Uterus (tissue), 2 donors: ENCODE measurements around the gene BRAF.

ENCODE experiments used
- POLR2A ChIP-seq, 2 donors: fragments of 450-650 bp; IDR thresholded peaks; one replicate each; pipeline ENCODE4 v1.6.1; 2016; ENCODE audit warnings: antibody characterized with exemption in 2 of 2, mild to moderate bottlenecking in 1 of 2, moderate library complexity in 1 of 2
- TF ChIP-seq, protein P1 (sequence below), 4 experiments: fragments of 200-600 bp in 2 of 4; fragments of 450-650 bp in 2 of 4; sonication (generic) in 2 of 4; IDR thresholded peaks; one replicate each; pipeline ENCODE4 v1.5.1; 2016 to 2019; ENCODE audit warnings: antibody characterized with exemption in 4 of 4, mild to moderate bottlenecking in 2 of 4, moderate library complexity in 1 of 4

DNA sequence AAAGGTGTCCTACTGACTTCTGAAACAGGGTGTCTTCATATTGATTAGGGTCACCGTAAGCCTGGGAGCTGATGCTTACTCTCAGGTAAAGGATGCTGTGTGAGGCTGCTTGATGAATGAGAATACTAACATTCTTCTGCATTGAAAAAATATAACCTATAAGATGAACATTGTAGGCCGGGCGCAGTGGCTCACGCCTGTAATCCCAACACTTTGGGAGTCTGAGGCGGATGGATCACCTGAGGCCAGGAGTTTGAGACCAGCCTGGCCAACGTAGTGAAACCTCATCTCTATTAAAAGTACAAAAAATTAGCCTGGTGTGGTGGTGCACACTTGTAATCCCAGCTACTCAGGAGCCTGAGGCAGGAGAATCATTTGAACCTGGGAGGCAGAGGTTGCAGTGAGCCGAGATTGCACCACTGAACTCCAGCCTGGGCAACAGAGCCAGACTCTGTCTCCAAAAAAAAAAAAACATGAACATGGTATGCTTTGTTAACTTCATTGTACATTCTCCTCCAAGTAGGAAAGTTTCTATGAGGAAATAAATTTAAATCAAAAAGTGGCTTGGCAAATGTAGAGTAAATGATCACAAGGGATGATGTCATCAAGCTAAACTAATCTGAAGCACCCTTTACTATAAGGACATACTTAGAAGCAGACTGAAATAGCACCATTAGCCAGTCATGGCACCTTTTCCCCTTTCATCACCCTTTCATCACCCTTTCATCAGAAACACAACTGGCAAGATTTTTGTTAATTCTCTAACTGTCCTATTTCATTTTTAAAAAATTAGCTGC, 1.5 kb upstream of the BRAF start:
- TF ChIP-seq, protein P1, sequence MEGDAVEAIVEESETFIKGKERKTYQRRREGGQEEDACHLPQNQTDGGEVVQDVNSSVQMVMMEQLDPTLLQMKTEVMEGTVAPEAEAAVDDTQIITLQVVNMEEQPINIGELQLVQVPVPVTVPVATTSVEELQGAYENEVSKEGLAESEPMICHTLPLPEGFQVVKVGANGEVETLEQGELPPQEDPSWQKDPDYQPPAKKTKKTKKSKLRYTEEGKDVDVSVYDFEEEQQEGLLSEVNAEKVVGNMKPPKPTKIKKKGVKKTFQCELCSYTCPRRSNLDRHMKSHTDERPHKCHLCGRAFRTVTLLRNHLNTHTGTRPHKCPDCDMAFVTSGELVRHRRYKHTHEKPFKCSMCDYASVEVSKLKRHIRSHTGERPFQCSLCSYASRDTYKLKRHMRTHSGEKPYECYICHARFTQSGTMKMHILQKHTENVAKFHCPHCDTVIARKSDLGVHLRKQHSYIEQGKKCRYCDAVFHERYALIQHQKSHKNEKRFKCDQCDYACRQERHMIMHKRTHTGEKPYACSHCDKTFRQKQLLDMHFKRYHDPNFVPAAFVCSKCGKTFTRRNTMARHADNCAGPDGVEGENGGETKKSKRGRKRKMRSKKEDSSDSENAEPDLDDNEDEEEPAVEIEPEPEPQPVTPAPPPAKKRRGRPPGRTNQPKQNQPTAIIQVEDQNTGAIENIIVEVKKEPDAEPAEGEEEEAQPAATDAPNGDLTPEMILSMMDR (IDR thresholded peaks at IDR 0.05): no peak
- TF ChIP-seq POLR2A (IDR thresholded peaks at IDR 0.05): no peak
